GM10847 (cell line): ENCODE data around the gene SEC22A.

Source experiments
- POLR2A ChIP-seq: IDR thresholded peaks from 2 replicates; pipeline ENCODE4 v1.6.1; 2011; ENCODE audit not compliant: insufficient read length; ENCODE audit errors: extremely low read depth

The SEC22A gene

DNA sequence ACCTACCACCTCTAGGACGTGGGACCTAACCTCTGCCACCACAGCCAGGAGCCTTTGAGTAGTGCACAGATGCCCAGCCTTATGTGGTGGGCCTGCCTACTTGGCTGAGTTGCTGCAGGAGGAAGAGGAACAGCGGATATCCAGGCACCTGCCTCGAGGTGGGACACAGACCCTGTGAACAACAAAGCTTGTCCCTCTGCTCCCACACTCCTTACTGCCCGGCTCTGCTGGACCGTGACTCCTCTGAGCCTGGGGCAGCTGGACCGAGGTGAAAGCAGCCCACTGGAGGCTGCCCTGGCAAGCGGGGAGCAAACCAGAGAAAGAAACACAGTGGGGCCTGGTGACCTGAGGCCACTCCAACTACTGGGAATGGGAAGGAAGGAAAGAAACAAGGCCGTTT is 97.8 kb downstream of the SEC22A start:
- TF ChIP-seq POLR2A: no peak

- no peak for TF ChIP-seq POLR2A
Observed at GRCh38 chr3:123300056-123300455, 98.3 kb downstream of the SEC22A start.

- no peak for TF ChIP-seq POLR2A
Observed at GRCh38 chr3:123300583-123300982, 98.8 kb downstream of the SEC22A start.

- no peak for TF ChIP-seq POLR2A
Observed at GRCh38 chr3:123301331-123302184, 99.8 kb downstream of the SEC22A start.

GRCh38 chr3:123302961-123303360 is 101.2 kb downstream of the SEC22A start:
- TF ChIP-seq POLR2A: no peak

DNA sequence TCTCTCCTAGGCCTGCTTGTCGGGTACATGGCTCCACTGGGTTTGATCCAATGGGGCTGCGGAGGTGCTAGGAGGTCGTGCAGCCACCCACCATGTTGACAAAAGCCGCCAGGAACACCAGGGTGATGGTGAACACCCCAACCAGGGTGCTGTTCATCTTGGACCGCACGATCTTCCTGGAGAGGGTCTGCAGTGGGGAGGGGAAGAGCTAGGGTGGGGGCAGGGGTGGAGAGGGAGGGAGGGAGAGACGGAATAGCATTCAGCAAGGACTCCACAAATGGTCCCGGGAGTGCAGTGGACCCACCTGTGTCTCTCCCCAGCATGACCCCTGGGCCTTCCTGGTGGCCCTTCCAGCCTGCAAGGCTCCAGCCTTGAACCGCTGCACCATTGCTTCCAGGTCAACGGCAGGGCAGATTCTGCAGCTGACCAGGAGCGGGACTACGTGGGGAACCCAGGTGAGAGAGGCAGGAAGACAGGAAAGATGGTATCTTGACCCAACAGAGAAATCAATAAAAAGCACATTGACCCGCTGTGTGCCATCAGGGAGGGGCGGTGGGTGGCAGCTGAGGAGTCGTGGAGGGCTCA is 102.3 kb downstream of the SEC22A start:
- TF ChIP-seq POLR2A: no peak

DNA sequence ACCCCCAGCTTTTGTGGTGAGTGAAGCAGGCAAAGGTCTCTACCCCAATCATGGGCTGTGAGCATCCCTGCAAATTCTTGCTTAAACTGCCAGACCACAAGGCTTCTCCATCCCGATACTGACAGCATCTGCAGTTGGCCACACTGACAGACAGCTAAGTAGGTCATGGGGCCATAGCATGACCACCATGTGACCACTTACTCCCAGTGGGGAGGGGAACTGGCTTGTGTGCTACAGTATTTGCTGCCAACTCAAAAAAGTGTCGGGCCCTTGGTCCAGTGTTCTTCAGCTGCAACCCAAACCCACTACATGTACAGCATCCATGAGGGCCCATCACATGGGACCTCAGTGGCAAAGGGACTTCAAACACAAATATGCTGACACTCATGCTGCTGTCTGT is 103.4 kb downstream of the SEC22A start:
- TF ChIP-seq POLR2A: no peak

- no peak for TF ChIP-seq POLR2A
Observed at GRCh38 chr3:123307064-123307463, 105.3 kb downstream of the SEC22A start.

DNA sequence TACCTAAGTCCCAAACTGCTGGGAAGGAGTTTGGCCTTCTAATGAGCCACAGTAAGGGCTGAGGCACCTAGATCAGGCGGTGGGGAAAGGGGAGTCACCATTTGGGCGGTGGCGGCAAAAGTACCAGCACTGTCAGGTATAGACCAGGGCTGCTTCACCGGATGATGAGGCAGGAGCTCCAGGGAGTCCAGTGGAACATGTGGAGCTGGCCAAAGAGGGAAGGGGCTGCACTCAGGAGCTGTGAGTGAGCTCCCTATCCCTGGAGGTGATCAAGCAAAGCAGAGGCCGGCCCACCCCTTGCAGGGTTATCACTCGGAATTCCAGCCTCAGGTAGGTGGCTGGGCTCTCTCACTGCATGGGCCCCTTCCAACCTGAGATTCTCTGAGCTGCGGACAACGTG is 108.4 kb downstream of the SEC22A start:
- TF ChIP-seq POLR2A: no peak

DNA sequence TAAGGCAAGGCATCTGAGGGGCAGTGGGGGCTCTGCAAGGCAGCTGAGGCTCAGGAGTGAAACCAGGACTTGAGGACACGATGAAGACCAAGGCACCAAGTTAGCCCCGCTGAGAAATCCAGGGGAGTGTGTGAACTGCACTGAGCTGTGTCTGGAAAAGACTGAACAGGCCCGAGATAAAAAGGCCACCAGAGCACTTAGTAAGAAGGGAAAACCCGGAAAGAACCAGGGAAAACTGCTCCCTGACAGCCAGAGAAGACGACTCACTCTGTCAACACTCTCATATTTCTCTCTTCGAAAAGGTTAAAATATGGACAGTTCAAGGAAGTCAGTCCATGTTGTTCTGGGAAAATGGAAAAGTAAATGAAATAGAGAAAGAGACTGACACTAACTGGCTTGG is 109.0 kb downstream of the SEC22A start:
- no peak for TF ChIP-seq POLR2A

DNA sequence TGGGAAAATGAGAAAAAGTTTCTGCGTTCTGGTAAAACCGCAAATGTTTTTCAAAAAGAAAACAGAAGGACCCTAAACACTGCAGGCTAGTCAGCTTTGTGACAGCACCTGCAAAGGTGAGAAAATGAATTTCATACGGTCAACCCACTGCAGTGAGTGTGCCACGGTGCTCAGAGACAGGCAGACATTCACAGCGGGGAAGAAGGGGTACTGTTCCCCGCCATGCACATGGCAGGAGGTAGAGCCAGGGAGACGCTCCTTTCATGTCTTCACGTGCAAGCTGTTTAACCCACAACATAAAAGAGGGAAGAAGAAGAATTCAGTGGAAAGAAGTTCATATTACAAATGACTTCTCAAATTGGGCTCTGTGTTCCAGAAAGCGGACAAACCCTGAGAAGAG is 109.5 kb downstream of the SEC22A start:
- no peak for TF ChIP-seq POLR2A

DNA sequence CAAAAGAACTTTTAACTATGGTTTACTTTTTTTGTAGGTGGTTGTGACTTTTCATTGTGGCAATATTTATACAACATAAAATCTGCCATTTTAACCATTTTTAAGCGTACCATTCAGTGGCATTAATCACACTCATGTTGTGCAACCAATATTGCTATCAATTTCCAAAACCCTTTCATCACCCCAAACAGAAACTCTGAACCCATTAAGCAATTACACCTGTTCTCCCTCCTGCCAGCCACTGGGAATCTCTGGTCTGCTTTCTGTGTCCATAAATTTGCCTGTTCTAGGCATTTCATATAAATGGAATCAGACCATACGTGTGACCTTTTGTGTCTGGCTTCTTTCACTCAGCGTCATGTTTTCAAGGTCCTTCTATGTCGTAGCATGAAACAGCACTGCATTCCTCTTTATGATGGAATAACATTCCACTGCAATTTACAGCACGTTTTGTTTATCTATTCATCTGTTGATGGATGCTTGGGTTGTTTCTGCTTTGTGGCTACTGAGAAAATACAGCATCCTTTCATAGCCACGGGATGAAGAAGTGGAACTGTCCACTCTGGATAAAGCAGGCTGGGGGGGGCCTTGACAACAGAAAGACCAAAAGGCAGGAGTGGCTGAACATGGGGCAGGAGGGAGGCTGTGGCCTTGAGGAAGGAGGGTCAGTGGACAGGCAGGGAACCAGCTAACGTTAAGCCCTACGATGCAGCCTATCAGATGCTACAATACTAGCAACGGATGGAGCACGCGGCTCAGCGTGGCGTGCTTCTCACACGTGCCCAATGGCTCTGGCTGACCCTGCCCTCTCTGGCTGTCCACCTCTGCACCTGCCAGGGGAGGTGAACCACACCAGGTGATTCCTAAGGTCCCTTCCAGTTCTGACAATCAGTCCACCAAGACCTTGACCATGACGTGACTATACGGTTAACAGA is 110.9 kb downstream of the SEC22A start:
- no peak for TF ChIP-seq POLR2A

GRCh38 chr3:123313889-123314288 is 112.1 kb downstream of the SEC22A start:
- no peak for TF ChIP-seq POLR2A

- no peak for TF ChIP-seq POLR2A
Observed at GRCh38 chr3:123314359-123315270, 112.9 kb downstream of the SEC22A start.

- no peak for TF ChIP-seq POLR2A
Observed at GRCh38 chr3:123315271-123315595, 113.5 kb downstream of the SEC22A start.
